Trophoblast cell (in vitro differentiated cells and primary cell): ENCODE results near the gene ISM1.
A peak's percentile ranks its signal among the peaks of the same experiment; 100 is the strongest.

ENCODE experiments used
- DNase-seq, 2 donors: peaks; one replicate each; pipeline ENCODE4 v3.0.0-alpha.2; 2016
- H2AFZ ChIP-seq: 2 replicates; pipeline ENCODE4 v1.6.1; 2013; ENCODE audit warnings: low read length, moderate library complexity, mild to moderate bottlenecking; ENCODE audit not compliant: insufficient read depth, poor library complexity
- H2AK5ac ChIP-seq: 2 replicates; pipeline ENCODE4 v1.6.1; 2013; ENCODE audit warnings: mild to moderate bottlenecking, low read length
- H2BK120ac ChIP-seq: 2 replicates; pipeline ENCODE4 v1.6.1; 2013; ENCODE audit warnings: low read length, mild to moderate bottlenecking, moderate library complexity; ENCODE audit not compliant: insufficient read depth, poor library complexity
- H2BK12ac ChIP-seq: 2 replicates; pipeline ENCODE4 v1.6.1; 2013; ENCODE audit warnings: mild to moderate bottlenecking, low read length, moderate library complexity
- H2BK5ac ChIP-seq: 2 replicates; pipeline ENCODE4 v1.6.1; 2013; ENCODE audit warnings: low read length, low read depth, moderate library complexity, mild to moderate bottlenecking; ENCODE audit not compliant: poor library complexity
- H3K14ac ChIP-seq: 2 replicates; pipeline ENCODE4 v1.6.1; 2013; ENCODE audit warnings: mild to moderate bottlenecking, low read length
- H3K18ac ChIP-seq: 2 replicates; pipeline ENCODE4 v1.6.1; 2013; ENCODE audit warnings: mild to moderate bottlenecking, low read length
- H3K23ac ChIP-seq: 2 replicates; pipeline ENCODE4 v1.6.1; 2013; ENCODE audit warnings: low read length
- H3K27ac ChIP-seq: 2 replicates; pipeline ENCODE4 v1.5.1; 2013; ENCODE audit warnings: low read depth, mild to moderate bottlenecking, inconsistent platforms, low read length, moderate library complexity
- H3K27me3 ChIP-seq: 2 replicates; pipeline ENCODE4 v1.6.1; 2013; ENCODE audit warnings: inconsistent platforms, mild to moderate bottlenecking, low read length, moderate library complexity; ENCODE audit not compliant: insufficient read depth
- H3K36me3 ChIP-seq, 2 experiments: 1 replicate in 1 of 2; 2 replicates in 1 of 2; pipeline ENCODE4 v1.6.1; 2013; ENCODE audit warnings: low read length in 2 of 2, mild to moderate bottlenecking in 2 of 2, moderate library complexity in 1 of 2; ENCODE audit not compliant: insufficient read depth in 2 of 2, control insufficient read depth in 1 of 2
- H3K4ac ChIP-seq: 2 replicates; pipeline ENCODE4 v1.6.1; 2013; ENCODE audit warnings: low read depth, mild to moderate bottlenecking, low read length, moderate library complexity
- H3K4me1 ChIP-seq, 2 experiments: 1 replicate in 1 of 2; 2 replicates in 1 of 2; pipeline ENCODE4 v1.6.1; 2013; ENCODE audit warnings: low read length in 2 of 2, mild to moderate bottlenecking in 2 of 2, moderate library complexity in 1 of 2; ENCODE audit not compliant: insufficient read depth in 2 of 2, control insufficient read depth in 1 of 2
- H3K4me2 ChIP-seq: 2 replicates; pipeline ENCODE4 v1.6.1; 2013; ENCODE audit warnings: inconsistent platforms, mild to moderate bottlenecking, low read length, moderate library complexity
- H3K4me3 ChIP-seq: 2 replicates; pipeline ENCODE4 v1.5.1; 2013; ENCODE audit warnings: mild to moderate bottlenecking, low read depth, low read length, inconsistent platforms
- H3K79me1 ChIP-seq: one replicate; pipeline ENCODE4 v1.6.1; 2013; ENCODE audit warnings: low read length
- H3K79me2 ChIP-seq: 2 replicates; pipeline ENCODE4 v1.6.1; 2013; ENCODE audit warnings: low read length, mild to moderate bottlenecking; ENCODE audit not compliant: control insufficient read depth, insufficient read depth, poor library complexity
- H3K9ac ChIP-seq: 2 replicates; pipeline ENCODE4 v1.6.1; 2013; ENCODE audit warnings: mild to moderate bottlenecking, low read length
- H3K9me3 ChIP-seq: 2 replicates; pipeline ENCODE4 v1.6.1; 2013; ENCODE audit warnings: low read depth, mild to moderate bottlenecking, control low read depth, inconsistent platforms, low read length; ENCODE audit not compliant: insufficient read depth
- H4K12ac ChIP-seq: 2 replicates; pipeline ENCODE4 v1.6.1; 2013; ENCODE audit warnings: low read depth, mild to moderate bottlenecking, low read length, moderate library complexity
- H4K8ac ChIP-seq: 2 replicates; pipeline ENCODE4 v1.6.1; 2013; ENCODE audit warnings: low read depth, mild to moderate bottlenecking, low read length, moderate library complexity
- H4K91ac ChIP-seq: one replicate; pipeline ENCODE4 v1.6.1; 2013; ENCODE audit warnings: low read depth, mild to moderate bottlenecking, low read length, moderate library complexity
- WGBS: extraction: QIAGEN DNeasy Blood & Tissue Kit; methylation state at CpG from one replicate; pipeline ENCODE4 v1.1.7; 2013; ENCODE audit warnings: missing lambda C conversion rate; ENCODE audit not compliant: insufficient read length, insufficient coverage; ENCODE audit errors: extremely low coverage; 5-methylcytosine and 5-hydroxymethylcytosine counted together

ISM1 gene

DNA sequence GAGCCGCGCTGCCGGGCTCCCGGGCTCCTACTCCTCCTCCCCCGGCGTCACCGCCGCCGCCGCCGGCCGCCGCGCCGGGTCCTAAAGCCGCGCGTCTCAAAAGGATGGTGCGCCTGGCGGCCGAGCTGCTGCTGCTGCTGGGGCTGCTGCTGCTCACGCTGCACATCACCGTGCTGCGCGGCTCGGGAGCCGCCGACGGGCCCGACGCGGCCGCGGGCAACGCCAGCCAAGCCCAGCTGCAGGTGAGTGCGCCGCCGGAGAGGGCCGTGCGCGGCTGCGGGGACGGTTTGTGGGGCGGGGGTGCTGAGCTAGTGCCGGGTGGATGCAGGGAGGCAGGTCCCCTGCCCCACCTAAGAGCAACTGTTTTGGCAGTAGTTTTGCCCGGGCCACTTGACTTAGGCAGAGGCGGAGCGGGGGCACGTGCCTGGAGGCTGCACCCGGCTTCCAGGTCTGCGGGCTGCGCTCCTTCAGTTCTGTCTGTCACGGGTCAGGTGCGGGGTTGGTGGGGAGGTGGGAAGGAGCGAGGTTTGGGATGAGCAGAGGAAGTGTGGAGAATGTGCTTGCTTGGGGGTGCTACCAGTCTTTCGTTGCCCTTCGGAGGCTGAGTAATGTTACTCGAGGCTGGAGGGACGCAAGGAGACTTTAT lies 722 bp downstream of the ISM1 start:
- H4K12ac ChIP-seq, result no peak overlapping the region
- H3K4me3 ChIP-seq, result peak overlapping the region; percentile 67
- no peak overlapping the region for H3K23ac ChIP-seq
- H3K14ac ChIP-seq, result no peak overlapping the region
- H2AFZ ChIP-seq, result peak overlapping the region; percentile 64
- no peak overlapping the region for H2BK120ac ChIP-seq
- H3K4me1 ChIP-seq, result peaks cover 10 to 16% of the 10 kb centered on the region in 2 experiments
- no peak overlapping the region for H2BK12ac ChIP-seq
- H3K27me3 ChIP-seq, result peaks cover 43% of the 10 kb centered on the region
- no peaks in the 10 kb centered on the region for H3K79me1 ChIP-seq
- DNase-seq, result peak; percentile 63 to 77
- WGBS, result no CpG with 5 or more reads among the region's 59 CpGs
- peaks cover 3% of the 10 kb centered on the region for H3K9me3 ChIP-seq
- no peaks in the 10 kb centered on the region for H3K79me2 ChIP-seq
- peak overlapping the region; percentile 89 for H3K4me2 ChIP-seq
- H3K18ac ChIP-seq, result no peak overlapping the region
- no peak overlapping the region for H4K91ac ChIP-seq
- no peak overlapping the region for H3K4ac ChIP-seq
- no peaks in the 10 kb centered on the region for H3K36me3 ChIP-seq
- H3K27ac ChIP-seq, result no peak overlapping the region
- H3K9ac ChIP-seq, result no peak overlapping the region
- no peak overlapping the region for H4K8ac ChIP-seq
- H2BK5ac ChIP-seq, result no peak overlapping the region
- no peak overlapping the region for H2AK5ac ChIP-seq

DNA sequence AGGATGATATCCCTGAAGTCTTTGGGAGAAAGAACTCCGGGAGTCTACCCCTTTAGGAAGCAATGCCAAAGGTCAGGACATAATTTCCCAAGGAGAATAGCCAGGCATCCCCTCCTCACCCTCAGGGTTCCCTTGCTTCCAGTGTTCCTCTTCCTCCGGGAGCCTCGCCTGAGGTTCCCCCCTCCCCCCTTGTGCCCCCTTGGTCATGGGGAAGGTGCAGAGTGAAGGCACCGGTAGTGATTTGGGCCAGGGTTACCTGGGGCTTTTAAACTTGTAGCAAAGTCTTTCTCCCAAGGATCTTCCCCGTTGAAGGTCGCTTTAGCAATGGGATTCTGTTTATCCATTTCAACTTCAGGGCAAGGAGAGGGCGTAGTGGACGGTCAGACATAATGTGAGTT lies 1.2 kb downstream of the ISM1 start:
- H3K4me1 ChIP-seq, result peaks cover 10 to 16% of the 10 kb centered on the region in 2 experiments
- WGBS, result no CpG with 5 or more reads among the region's 8 CpGs
- H3K4me3 ChIP-seq, result no peak overlapping the region
- H3K4me2 ChIP-seq, result peak overlapping the region; percentile 89
- peaks cover 42% of the 10 kb centered on the region for H3K27me3 ChIP-seq
- no peak overlapping the region for H4K8ac ChIP-seq
- no peaks in the 10 kb centered on the region for H3K36me3 ChIP-seq
- H2AK5ac ChIP-seq, result no peak overlapping the region
- no peak overlapping the region for H2BK12ac ChIP-seq
- H3K9ac ChIP-seq, result no peak overlapping the region
- no peaks in the 10 kb centered on the region for H3K79me1 ChIP-seq
- DNase-seq, result no peak
- H2BK5ac ChIP-seq, result no peak overlapping the region
- H3K14ac ChIP-seq, result no peak overlapping the region
- no peak overlapping the region for H4K12ac ChIP-seq
- no peak overlapping the region for H3K4ac ChIP-seq
- H2AFZ ChIP-seq, result no peak overlapping the region
- no peak overlapping the region for H3K23ac ChIP-seq
- peaks cover 3% of the 10 kb centered on the region for H3K9me3 ChIP-seq
- H3K27ac ChIP-seq, result no peak overlapping the region
- H3K18ac ChIP-seq, result no peak overlapping the region
- H2BK120ac ChIP-seq, result no peak overlapping the region
- no peaks in the 10 kb centered on the region for H3K79me2 ChIP-seq
- H4K91ac ChIP-seq, result no peak overlapping the region

GRCh38 chr20:13223736-13224520 lies 2.9 kb downstream of the ISM1 start:
- Histone ChIP-seq H3K79me1 (no peaks in the 10 kb centered on the region), H3K27me3 (peaks cover 37% of the 10 kb centered on the region), H2AFZ (no peak overlapping the region), H3K4me3 (no peak overlapping the region), H3K4me1 (peaks cover 10 to 16% of the 10 kb centered on the region in 2 experiments), H2AK5ac (no peak overlapping the region), H3K18ac (no peak overlapping the region), H3K23ac (no peak overlapping the region), H3K9ac (no peak overlapping the region), H4K12ac (no peak overlapping the region), H3K4ac (no peak overlapping the region), H3K9me3 (peaks cover 3% of the 10 kb centered on the region), H2BK5ac (no peak overlapping the region), H4K8ac (no peak overlapping the region), H4K91ac (no peak overlapping the region), H3K14ac (no peak overlapping the region), H3K27ac (no peak overlapping the region), H3K4me2 (no peak overlapping the region), H2BK120ac (no peak overlapping the region), H3K36me3 (no peaks in the 10 kb centered on the region), H2BK12ac (no peak overlapping the region), H3K79me2 (no peaks in the 10 kb centered on the region)
- no peak for DNase-seq
- no CpG with 5 or more reads among the region's 5 CpGs for WGBS

- no peaks in the 10 kb centered on the region for H3K79me1 ChIP-seq
- H2BK5ac ChIP-seq, result no peak overlapping the region
- no peak overlapping the region for H3K23ac ChIP-seq
- H3K36me3 ChIP-seq, result no peaks in the 10 kb centered on the region
- H4K91ac ChIP-seq, result no peak overlapping the region
- H3K18ac ChIP-seq, result no peak overlapping the region
- peaks cover 3 to 8% of the 10 kb centered on the region in 2 experiments for H3K4me1 ChIP-seq
- WGBS, result no CpG with 5 or more reads among the region's 1 CpG
- no peak overlapping the region for H2BK12ac ChIP-seq
- H2AK5ac ChIP-seq, result no peak overlapping the region
- H3K9ac ChIP-seq, result no peak overlapping the region
- H3K4me2 ChIP-seq, result no peak overlapping the region
- H3K9me3 ChIP-seq, result no peaks in the 10 kb centered on the region
- H4K8ac ChIP-seq, result no peak overlapping the region
- DNase-seq, result no peak
- no peak overlapping the region for H2AFZ ChIP-seq
- H3K4me3 ChIP-seq, result no peak overlapping the region
- H3K27me3 ChIP-seq, result peaks cover 13% of the 10 kb centered on the region
- no peaks in the 10 kb centered on the region for H3K79me2 ChIP-seq
- H4K12ac ChIP-seq, result no peak overlapping the region
- H2BK120ac ChIP-seq, result no peak overlapping the region
- H3K27ac ChIP-seq, result no peak overlapping the region
- H3K14ac ChIP-seq, result no peak overlapping the region
- H3K4ac ChIP-seq, result no peak overlapping the region
These were observed 5.3 kb downstream of the ISM1 start for GRCh38 chr20:13226367-13226766.
